ENCODE results near the gene APOLD1.

Gene APOLD1

GRCh38 chr12:12839873-12840579 lies 54.6 kb downstream of the APOLD1 start:
- DNase-seq (ENCODE audit: low read depth) = no peak

DNA sequence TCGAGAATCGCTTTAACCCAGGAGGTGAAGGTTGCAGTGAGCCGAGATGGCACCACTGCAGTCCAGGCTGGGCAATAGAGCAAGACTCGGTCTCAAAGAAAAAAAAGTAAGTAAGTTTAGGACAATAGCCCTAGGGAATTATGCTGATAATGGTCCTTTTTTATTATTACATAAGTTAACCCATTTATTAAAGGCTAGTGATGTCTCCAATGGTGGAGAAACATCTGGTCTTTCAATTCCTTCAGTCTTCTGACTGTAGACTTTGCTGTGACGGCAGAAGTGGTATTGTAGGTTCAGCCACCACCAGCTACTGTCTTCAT lies 55.1 kb downstream of the APOLD1 start:
- DNase-seq (ENCODE audit: low read depth) = no peak

Data from activated T-cell treated with anti-CD3 and anti-CD28 coated beads for 24 hours (primary cell).